ENCODE measurements around the gene PSMC3IP. TPM values are rescaled to one million over a fixed set of nuclear protein-coding genes. Genes with fewer than 3 reads are reported as not detected.

The PSMC3IP gene
- total RNA-seq, 1 experiment from 2014 or later: 19.2 TPM

DNA sequence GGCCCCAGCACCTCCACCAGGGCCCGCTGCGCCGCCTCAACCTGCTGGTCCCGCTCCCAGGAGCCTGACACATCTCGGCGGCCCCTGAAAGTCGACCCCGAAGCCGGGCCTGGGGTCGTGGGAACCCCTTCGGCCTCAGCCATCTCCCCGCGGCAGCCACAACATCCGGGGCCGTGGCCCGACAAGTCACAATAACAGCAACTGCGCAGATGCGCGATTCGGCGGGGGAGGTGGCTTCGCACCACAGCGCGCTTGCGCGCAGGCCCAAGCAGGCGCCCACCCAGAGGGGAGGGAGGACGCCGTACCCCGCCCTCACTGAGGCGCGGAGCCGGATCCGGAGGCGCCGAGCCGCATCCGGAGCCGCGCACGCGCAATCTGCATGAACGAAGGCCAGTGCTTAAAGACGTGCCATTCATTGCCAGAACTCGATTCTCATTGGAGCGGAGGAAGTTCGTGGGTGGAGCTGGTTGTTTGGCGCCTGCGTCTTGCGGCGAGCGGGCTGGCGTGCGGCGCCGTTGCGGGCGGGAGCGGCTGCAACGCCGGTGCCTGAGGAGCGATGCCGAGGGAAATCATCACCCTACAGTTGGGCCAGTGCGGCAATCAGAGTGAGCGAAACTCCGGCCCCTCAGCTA lies 31.8 kb upstream of the PSMC3IP start, which contains the start of the genes RETREG3 and TUBG1:
RETREG3 (minus strand) TSS at position 193 of the 632 bp plus-strand sequence; CDS start at position 143, 50 bp downstream.
TUBG1 (plus strand) TSS at position 502 of the 632 bp plus-strand sequence; CDS start at position 557, 55 bp downstream.
- H3K27me3 ChIP-seq (ENCODE audit: control insufficient read depth, insufficient read depth, low read length): no peaks in the 10 kb centered on the region
- BruUV-seq (replicated peaks): no TSS peak
- intact Hi-C loops (cut with micrococcal nuclease; ENCODE audit: unreplicated experiment) (no loop called here), in situ Hi-C loops (cut with HindIII; ENCODE audit: low pct_unique_long_range_greater_than_20kb, low sequenced_read_pairs) (no loop called here)
- no peaks in the 10 kb centered on the region for H3K9me3 ChIP-seq (ENCODE audit: control insufficient read depth, insufficient read depth, low read depth, low read length)
- peaks cover 3% of the 10 kb centered on the region for H3K36me3 ChIP-seq (ENCODE audit: control insufficient read depth, insufficient read depth, low read length)
- ChIA-PET CTCF (no interaction called here), POLR2A (interaction anchor here (0.5 kb wide), 1 partner anchor 702 kb away, joined by 4 read pairs; no protein-coding TSS in a partner anchor)
- DNase-seq (ENCODE audit: low read depth, low spot score) (peak; percentile 93), ATAC-seq (peak; percentile 96)
- H3K4me1 ChIP-seq (ENCODE audit: control insufficient read depth, insufficient read depth, low read length): peaks cover 11% of the 10 kb centered on the region
- H3K4me3 ChIP-seq (ENCODE audit: low read depth in 2 of 2, low read length in 2 of 2): peak within 1 kb of the TSS; percentile 92 to 97
- H3K27ac ChIP-seq (ENCODE audit: low read length): peak within 1 kb of the TSS; percentile 89
- TF ChIP-seq, protein P1, sequence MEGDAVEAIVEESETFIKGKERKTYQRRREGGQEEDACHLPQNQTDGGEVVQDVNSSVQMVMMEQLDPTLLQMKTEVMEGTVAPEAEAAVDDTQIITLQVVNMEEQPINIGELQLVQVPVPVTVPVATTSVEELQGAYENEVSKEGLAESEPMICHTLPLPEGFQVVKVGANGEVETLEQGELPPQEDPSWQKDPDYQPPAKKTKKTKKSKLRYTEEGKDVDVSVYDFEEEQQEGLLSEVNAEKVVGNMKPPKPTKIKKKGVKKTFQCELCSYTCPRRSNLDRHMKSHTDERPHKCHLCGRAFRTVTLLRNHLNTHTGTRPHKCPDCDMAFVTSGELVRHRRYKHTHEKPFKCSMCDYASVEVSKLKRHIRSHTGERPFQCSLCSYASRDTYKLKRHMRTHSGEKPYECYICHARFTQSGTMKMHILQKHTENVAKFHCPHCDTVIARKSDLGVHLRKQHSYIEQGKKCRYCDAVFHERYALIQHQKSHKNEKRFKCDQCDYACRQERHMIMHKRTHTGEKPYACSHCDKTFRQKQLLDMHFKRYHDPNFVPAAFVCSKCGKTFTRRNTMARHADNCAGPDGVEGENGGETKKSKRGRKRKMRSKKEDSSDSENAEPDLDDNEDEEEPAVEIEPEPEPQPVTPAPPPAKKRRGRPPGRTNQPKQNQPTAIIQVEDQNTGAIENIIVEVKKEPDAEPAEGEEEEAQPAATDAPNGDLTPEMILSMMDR (IDR thresholded peaks at IDR 0.05): no peak
- peak; percentile 56; the same call in 1 of the 2 replicates for TF ChIP-seq SIN3A (IDR thresholded peaks at IDR 0.05; ENCODE audit: borderline replicate concordance, insufficient read depth, low read depth, low read length)
- TF ChIP-seq POLR2AphosphoS5 (IDR thresholded peaks at IDR 0.05; ENCODE audit: low read depth, low read length): peak; percentile 83

DNA sequence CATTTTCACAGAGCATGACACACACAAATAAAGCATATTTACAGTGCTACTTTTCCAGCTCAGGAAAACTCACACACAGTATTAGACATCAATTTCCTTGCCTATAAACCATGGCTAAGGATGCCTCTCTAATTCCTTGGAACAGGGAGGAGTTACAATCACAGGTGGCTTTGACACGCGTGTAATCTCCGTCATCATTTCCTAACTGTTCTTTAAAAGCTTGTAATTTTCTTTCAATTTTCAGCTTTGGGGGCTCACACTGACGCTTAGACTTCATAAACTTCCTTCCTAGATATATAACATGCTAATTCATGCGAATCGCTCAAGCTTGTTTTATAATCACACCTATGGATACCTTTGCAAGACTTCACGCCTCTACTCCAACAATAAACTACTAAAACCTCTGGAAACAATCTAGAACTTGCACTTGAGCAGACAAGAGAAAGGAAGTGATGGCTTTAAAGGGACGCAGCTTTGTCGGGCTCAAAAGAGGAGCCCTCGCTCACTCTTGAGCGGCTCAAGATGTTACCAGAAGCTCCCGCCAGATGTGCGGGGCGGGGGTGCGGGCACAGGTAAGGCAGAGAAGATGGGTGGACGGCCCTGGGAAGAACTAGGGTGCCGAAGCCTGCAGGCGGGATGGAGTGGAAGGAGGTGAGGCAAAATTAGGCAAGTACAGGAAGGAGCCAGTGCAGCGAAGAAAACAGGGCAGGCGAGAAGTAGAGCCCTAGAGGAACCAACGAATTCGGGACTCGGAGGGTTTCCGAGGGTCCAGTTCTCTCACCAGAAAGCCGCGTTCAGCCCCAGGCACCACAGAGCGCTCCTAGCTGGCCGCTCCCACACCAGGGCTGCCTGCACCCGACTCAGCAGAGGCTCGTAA lies 31.0 kb upstream of the PSMC3IP start:
- TF ChIP-seq, protein P1 (IDR thresholded peaks at IDR 0.05): no peak
- TF ChIP-seq POLR2AphosphoS5 (IDR thresholded peaks at IDR 0.05; ENCODE audit: low read depth, low read length) (no peak), TCF7L2 (IDR thresholded peaks at IDR 0.05; ENCODE audit: low read depth, low read length) (no peak), SIN3A (IDR thresholded peaks at IDR 0.05; ENCODE audit: borderline replicate concordance, insufficient read depth, low read depth, low read length) (no peak)
- TF ChIP-seq, protein P2, sequence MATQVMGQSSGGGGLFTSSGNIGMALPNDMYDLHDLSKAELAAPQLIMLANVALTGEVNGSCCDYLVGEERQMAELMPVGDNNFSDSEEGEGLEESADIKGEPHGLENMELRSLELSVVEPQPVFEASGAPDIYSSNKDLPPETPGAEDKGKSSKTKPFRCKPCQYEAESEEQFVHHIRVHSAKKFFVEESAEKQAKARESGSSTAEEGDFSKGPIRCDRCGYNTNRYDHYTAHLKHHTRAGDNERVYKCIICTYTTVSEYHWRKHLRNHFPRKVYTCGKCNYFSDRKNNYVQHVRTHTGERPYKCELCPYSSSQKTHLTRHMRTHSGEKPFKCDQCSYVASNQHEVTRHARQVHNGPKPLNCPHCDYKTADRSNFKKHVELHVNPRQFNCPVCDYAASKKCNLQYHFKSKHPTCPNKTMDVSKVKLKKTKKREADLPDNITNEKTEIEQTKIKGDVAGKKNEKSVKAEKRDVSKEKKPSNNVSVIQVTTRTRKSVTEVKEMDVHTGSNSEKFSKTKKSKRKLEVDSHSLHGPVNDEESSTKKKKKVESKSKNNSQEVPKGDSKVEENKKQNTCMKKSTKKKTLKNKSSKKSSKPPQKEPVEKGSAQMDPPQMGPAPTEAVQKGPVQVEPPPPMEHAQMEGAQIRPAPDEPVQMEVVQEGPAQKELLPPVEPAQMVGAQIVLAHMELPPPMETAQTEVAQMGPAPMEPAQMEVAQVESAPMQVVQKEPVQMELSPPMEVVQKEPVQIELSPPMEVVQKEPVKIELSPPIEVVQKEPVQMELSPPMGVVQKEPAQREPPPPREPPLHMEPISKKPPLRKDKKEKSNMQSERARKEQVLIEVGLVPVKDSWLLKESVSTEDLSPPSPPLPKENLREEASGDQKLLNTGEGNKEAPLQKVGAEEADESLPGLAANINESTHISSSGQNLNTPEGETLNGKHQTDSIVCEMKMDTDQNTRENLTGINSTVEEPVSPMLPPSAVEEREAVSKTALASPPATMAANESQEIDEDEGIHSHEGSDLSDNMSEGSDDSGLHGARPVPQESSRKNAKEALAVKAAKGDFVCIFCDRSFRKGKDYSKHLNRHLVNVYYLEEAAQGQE (IDR thresholded peaks at IDR 0.05; ENCODE audit: insufficient read depth in 1 of 2, low read depth in 2 of 2, low read length in 1 of 2): no peak
- CTCF ChIA-PET: no interaction called here
- Histone ChIP-seq H3K4me3 (ENCODE audit: low read depth in 2 of 2, low read length in 2 of 2) (peak overlapping the region; percentile 92 to 97), H3K36me3 (ENCODE audit: control insufficient read depth, insufficient read depth, low read length) (peaks cover 3% of the 10 kb centered on the region), H3K4me1 (ENCODE audit: control insufficient read depth, insufficient read depth, low read length) (peaks cover 11% of the 10 kb centered on the region), H3K27ac (ENCODE audit: low read length) (peak overlapping the region; percentile 64), H3K9me3 (ENCODE audit: control insufficient read depth, insufficient read depth, low read depth, low read length) (no peaks in the 10 kb centered on the region), H3K27me3 (ENCODE audit: control insufficient read depth, insufficient read depth, low read length) (no peaks in the 10 kb centered on the region)
- peak; percentile 78 for ATAC-seq
- in situ Hi-C loops (cut with HindIII; ENCODE audit: low pct_unique_long_range_greater_than_20kb, low sequenced_read_pairs): no loop called here
- no TSS peak for BruUV-seq (replicated peaks)
- DNase-seq (ENCODE audit: low read depth, low spot score): no peak
- POLR2A ChIA-PET: interaction anchor here (0.5 to 1.1 kb wide), 2 partner anchors 14 to 701 kb away, joined by 4 read pairs; no protein-coding TSS in a partner anchor
- intact Hi-C loops (cut with micrococcal nuclease; ENCODE audit: unreplicated experiment): no loop called here
